GM12865 (cell line): ENCODE measurements around the gene GH2.
A peak's percentile ranks its signal among the peaks of the same experiment; 100 is the strongest.
"Not testable (repeated sequence)": the region's sequence is repeated elsewhere in the genome, so short reads cannot be mapped to it uniquely, and the experiment has no call there.

ENCODE experiments used
- DNase-seq: peaks from one replicate; pipeline ENCODE4 v3.0.0; 2010; ENCODE audit warnings: low read depth
- H3K4me3 ChIP-seq: 2 replicates; pipeline ENCODE4 v1.5.1; 2011; ENCODE audit warnings: mild to moderate bottlenecking, low read depth, low read length, control low read depth
- CTCF ChIP-seq: IDR thresholded peaks from 2 replicates; pipeline ENCODE4 v1.5.1; 2011; ENCODE audit warnings: low read length, control low read depth, low read depth, inconsistent platforms; ENCODE audit not compliant: insufficient read depth; ENCODE audit errors: missing control alignments

GH2 gene

GRCh38 chr17:63869491-63870291 is 12.1 kb downstream of the GH2 start:
- not testable (repeated sequence) for H3K4me3 ChIP-seq, DNase-seq
- TF ChIP-seq CTCF = peak; percentile 8

- H3K4me3 ChIP-seq, DNase-seq: not testable (repeated sequence)
- TF ChIP-seq CTCF = peak; percentile 4
Observed at GRCh38 chr17:63866625-63867024, 15.1 kb downstream of the GH2 start.

- DNase-seq = no peak
- no peak overlapping the region for H3K4me3 ChIP-seq
- TF ChIP-seq CTCF = no peak
Observed at GRCh38 chr17:63859257-63859656, 22.5 kb downstream of the GH2 start.

GRCh38 chr17:63856425-63856824 is 25.3 kb downstream of the GH2 start:
- H3K4me3 ChIP-seq, DNase-seq: not testable (repeated sequence)

GRCh38 chr17:63855185-63855584 is 26.6 kb downstream of the GH2 start:
- H3K4me3 ChIP-seq = no peak overlapping the region
- TF ChIP-seq CTCF = no peak
- DNase-seq = no peak

- DNase-seq = no peak
- TF ChIP-seq CTCF = no peak
- H3K4me3 ChIP-seq = no peak overlapping the region
Observed at GRCh38 chr17:63854709-63855108, 27.0 kb downstream of the GH2 start.

GRCh38 chr17:63853260-63853659 is 28.5 kb downstream of the GH2 start:
- no peak for DNase-seq
- no peak overlapping the region for H3K4me3 ChIP-seq
- TF ChIP-seq CTCF = no peak
